Stomach (tissue), 9 donors: Measurements from ENCODE around the gene TBC1D1. TPM values are rescaled to one million over a fixed set of nuclear protein-coding genes. Genes with fewer than 3 reads are reported as not detected.
"Not testable (repeated sequence)": the region's sequence is repeated elsewhere in the genome, so short reads cannot be mapped to it uniquely, and the experiment has no call there.

Source experiments
- DNase-seq, 2 donors: peaks; one replicate each; pipeline versions ENCODE4 v3.0.0 to v3.0.0-alpha.2; 2013 to 2019
- H3K27ac ChIP-seq, 5 donors: fragments of 200-600 bp in 4 of 5; sonication (generic) in 4 of 5; one replicate each; pipeline ENCODE4 v1.5.1; 2013 to 2019; ENCODE audit warnings: mild to moderate bottlenecking in 1 of 5, moderate library complexity in 1 of 5
- H3K27me3 ChIP-seq, 3 donors: fragments of 200-600 bp; sonication (generic); one replicate each; pipeline ENCODE4 v1.5.1; 2017 to 2019; ENCODE audit warnings: mixed run types in 1 of 3
- H3K36me3 ChIP-seq, 4 donors: fragments of 200-600 bp; sonication (generic); 1 replicate in 3 of 4; 2 replicates in 1 of 4; pipeline ENCODE4 v1.5.1; 2016 to 2019
- H3K4me1 ChIP-seq, 4 donors: fragments of 200-600 bp; sonication (generic); one replicate each; pipeline ENCODE4 v1.5.1; 2016 to 2019
- H3K4me3 ChIP-seq, 4 donors: fragments of 200-600 bp; sonication (generic) in 3 of 4; one replicate each; pipeline ENCODE4 v1.5.1; 2016 to 2019; ENCODE audit warnings: mild to moderate bottlenecking in 1 of 4
- H3K9me3 ChIP-seq, 4 donors: fragments of 200-600 bp; sonication (generic); one replicate each; pipeline ENCODE4 v1.5.1; 2016 to 2019
- EP300 ChIP-seq: sonication (generic); formaldehyde crosslinking; IDR thresholded peaks from one replicate; pipeline ENCODE4 v1.6.1; 2017; ENCODE audit warnings: antibody characterized with exemption
- POLR2A ChIP-seq, 4 donors: fragments of 450-650 bp; IDR thresholded peaks; one replicate each; pipeline ENCODE4 v1.6.1; 2016; ENCODE audit warnings: antibody characterized with exemption in 4 of 4, control low read depth in 2 of 4, mild to moderate bottlenecking in 1 of 4, moderate library complexity in 1 of 4
- POLR2AphosphoS5 ChIP-seq, 3 donors: sonication (generic); formaldehyde crosslinking; IDR thresholded peaks; one replicate each; pipeline ENCODE4 v1.6.1; 2016; ENCODE audit warnings: antibody characterized with exemption in 3 of 3
- WGBS, 5 donors: extraction: QIAGEN DNeasy Blood & Tissue Kit in 3 of 5; methylation state at CpG; one replicate each; pipeline versions ENCODE4 v1.1.5 to v1.1.7; 2013 to 2018; 5-methylcytosine and 5-hydroxymethylcytosine counted together
- intact Hi-C: fragments of 100-400 bp; cut with DNase I; formaldehyde crosslinking; loops from one replicate; pipeline ENCODE4 v1.15.1; 2023; ENCODE audit warnings: low total_unique reads
- polyA plus RNA-seq, 3 donors: library from polyadenylated mRNA; stranded (reverse); fragments of 200-250 nt; gene quantifications; one replicate each; pipeline ENCODE4 v1.2.3, GENCODE V29; 2013
- total RNA-seq, 5 donors: library from RNA; depleted of rRNA; stranded (reverse); fragments of >200 nt; gene quantifications; one replicate each; pipeline versions ENCODE4 v1.1.0 to v1.2.3, GENCODE V29; 2014 to 2016
- TF ChIP-seq, protein P1 (sequence below), 7 experiments: fragments of 450-650 bp in 4 of 7; fragments of 200-600 bp in 3 of 7; sonication (generic) in 3 of 7; IDR thresholded peaks; one replicate each; pipeline ENCODE4 v1.5.1; 2016 to 2019; ENCODE audit warnings: antibody characterized with exemption in 7 of 7, control low read depth in 2 of 7, mild to moderate bottlenecking in 1 of 7
- donor health status: healthy with polysubstance abuse.
- donor health status: Bipolar disorder and iron deficiency.
- donor health status: healthy.

Gene TBC1D1
- total and polyA plus RNA-seq, 8 donors, result 18.8 to 165 (median 49.5) TPM

DNA sequence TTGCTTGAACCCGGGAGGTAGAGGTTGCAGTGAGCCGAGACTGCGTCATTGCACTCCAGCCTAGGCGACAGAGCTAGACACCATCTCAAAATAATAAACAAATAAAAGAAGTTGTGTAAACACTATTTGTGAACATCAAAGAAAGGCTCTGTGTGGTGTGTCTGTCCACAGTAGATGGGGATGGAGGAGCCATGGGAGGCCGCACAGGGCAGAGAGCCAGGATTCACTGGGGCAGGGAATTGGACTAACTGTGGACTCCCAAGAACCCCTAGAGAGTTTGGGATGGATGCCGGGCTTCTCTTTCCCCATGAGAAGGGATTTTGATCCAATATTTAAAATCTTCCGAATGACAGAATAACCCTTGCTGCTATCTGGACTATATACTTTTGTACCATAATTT lies 26.5 kb downstream of the TBC1D1 start:
- H3K9me3 ChIP-seq, result no peaks in the 10 kb centered on the region
- TF ChIP-seq POLR2A (IDR thresholded peaks at IDR 0.05) (no peak), EP300 (no peak), POLR2AphosphoS5 (IDR thresholded peaks at IDR 0.05) (no peak)
- TF ChIP-seq, protein P1, sequence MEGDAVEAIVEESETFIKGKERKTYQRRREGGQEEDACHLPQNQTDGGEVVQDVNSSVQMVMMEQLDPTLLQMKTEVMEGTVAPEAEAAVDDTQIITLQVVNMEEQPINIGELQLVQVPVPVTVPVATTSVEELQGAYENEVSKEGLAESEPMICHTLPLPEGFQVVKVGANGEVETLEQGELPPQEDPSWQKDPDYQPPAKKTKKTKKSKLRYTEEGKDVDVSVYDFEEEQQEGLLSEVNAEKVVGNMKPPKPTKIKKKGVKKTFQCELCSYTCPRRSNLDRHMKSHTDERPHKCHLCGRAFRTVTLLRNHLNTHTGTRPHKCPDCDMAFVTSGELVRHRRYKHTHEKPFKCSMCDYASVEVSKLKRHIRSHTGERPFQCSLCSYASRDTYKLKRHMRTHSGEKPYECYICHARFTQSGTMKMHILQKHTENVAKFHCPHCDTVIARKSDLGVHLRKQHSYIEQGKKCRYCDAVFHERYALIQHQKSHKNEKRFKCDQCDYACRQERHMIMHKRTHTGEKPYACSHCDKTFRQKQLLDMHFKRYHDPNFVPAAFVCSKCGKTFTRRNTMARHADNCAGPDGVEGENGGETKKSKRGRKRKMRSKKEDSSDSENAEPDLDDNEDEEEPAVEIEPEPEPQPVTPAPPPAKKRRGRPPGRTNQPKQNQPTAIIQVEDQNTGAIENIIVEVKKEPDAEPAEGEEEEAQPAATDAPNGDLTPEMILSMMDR (IDR thresholded peaks at IDR 0.05), result no peak
- DNase-seq, result no peak
- H3K36me3 ChIP-seq, result no peaks in the 10 kb centered on the region
- no peaks in the 10 kb centered on the region for H3K27me3 ChIP-seq
- no peaks in the 10 kb centered on the region for H3K4me1 ChIP-seq
- 85 to 91% (median 88%) methylated on average over 7 of the region's 7 CpGs for WGBS, 5 donors
- H3K27ac ChIP-seq, result no peak overlapping the region
- no peak overlapping the region for H3K4me3 ChIP-seq
- intact Hi-C loops, result no loop called here

GRCh38 chr4:37918653-37919052 lies 27.8 kb downstream of the TBC1D1 start:
- Histone ChIP-seq H3K9me3 (no peaks in the 10 kb centered on the region), H3K4me1 (no peaks in the 10 kb centered on the region), H3K27ac (no peak overlapping the region), H3K4me3 (no peak overlapping the region), H3K36me3 (no peaks in the 10 kb centered on the region), H3K27me3 (no peaks in the 10 kb centered on the region)
- no peak for DNase-seq
- intact Hi-C loops, result no loop called here
- 76 to 93% (median 91%) methylated on average over 3 of the region's 3 CpGs for WGBS, 5 donors
- TF ChIP-seq POLR2AphosphoS5 (IDR thresholded peaks at IDR 0.05) (no peak), EP300 (no peak), POLR2A (IDR thresholded peaks at IDR 0.05) (no peak)
- TF ChIP-seq, protein P1 (IDR thresholded peaks at IDR 0.05), result no peak

GRCh38 chr4:37922328-37922727 lies 31.4 kb downstream of the TBC1D1 start:
- H3K9me3 ChIP-seq, result no peaks in the 10 kb centered on the region
- no peaks in the 10 kb centered on the region for H3K36me3 ChIP-seq
- H3K4me3 ChIP-seq, result no peak overlapping the region
- intact Hi-C loops, result no loop called here
- no peak overlapping the region for H3K27ac ChIP-seq
- TF ChIP-seq, protein P1 (IDR thresholded peaks at IDR 0.05), result no peak
- no peak for TF ChIP-seq POLR2A (IDR thresholded peaks at IDR 0.05)
- TF ChIP-seq EP300, result no peak
- no peaks in the 10 kb centered on the region for H3K27me3 ChIP-seq
- WGBS, 5 donors, result 70 to 82% (median 75%) methylated on average over 4 of the region's 4 CpGs
- no peak for DNase-seq
- no peaks in the 10 kb centered on the region for H3K4me1 ChIP-seq

DNA sequence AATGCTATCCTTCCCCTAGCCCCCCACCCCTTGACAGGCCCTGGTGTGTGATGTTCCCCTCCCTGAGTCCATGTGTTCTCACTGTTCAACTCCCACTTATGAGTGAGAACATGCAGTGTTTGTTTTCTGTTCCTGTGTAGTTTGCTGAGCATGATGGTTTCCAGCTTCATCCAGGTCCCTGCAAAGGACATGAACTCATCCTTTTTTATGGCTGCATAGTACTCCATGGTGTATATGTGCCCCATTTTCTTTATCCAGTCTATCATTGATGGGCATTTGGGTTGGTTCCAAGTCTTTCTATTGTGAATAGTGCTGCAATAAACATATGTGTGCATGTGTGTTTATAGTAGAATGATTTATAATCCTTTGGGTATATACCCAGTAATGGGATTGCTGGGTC lies 32.2 kb downstream of the TBC1D1 start:
- H3K4me1 ChIP-seq, H3K9me3 ChIP-seq, H3K36me3 ChIP-seq, H3K4me3 ChIP-seq, DNase-seq, intact Hi-C loops, H3K27me3 ChIP-seq, H3K27ac ChIP-seq: not testable (repeated sequence)

GRCh38 chr4:37924946-37925345 lies 34.1 kb downstream of the TBC1D1 start:
- WGBS, 5 donors, result 78 to 85% (median 80%) methylated on average over 7 of the region's 7 CpGs
- intact Hi-C loops, result no loop called here
- DNase-seq, result no peak
- no peaks in the 10 kb centered on the region for H3K9me3 ChIP-seq
- H3K27ac ChIP-seq, result no peak overlapping the region
- no peaks in the 10 kb centered on the region for H3K36me3 ChIP-seq
- H3K27me3 ChIP-seq, result no peaks in the 10 kb centered on the region
- H3K4me1 ChIP-seq, result peaks cover 0 to 11% (median 9%) of the 10 kb centered on the region in 4 donors
- TF ChIP-seq, protein P1 (IDR thresholded peaks at IDR 0.05), result no peak
- TF ChIP-seq EP300, result no peak
- no peak for TF ChIP-seq POLR2AphosphoS5 (IDR thresholded peaks at IDR 0.05)
- TF ChIP-seq POLR2A (IDR thresholded peaks at IDR 0.05), result no peak
- H3K4me3 ChIP-seq, result no peak overlapping the region
